GM18858 (cell line): ENCODE measurements around the gene HMGCS1.
"Not testable (repeated sequence)": the region's sequence is repeated elsewhere in the genome, so short reads cannot be mapped to it uniquely, and the experiment has no call there.

Source experiments
- ATAC-seq: cut with Tn5 transposase; IDR thresholded peaks from one replicate; pipeline ENCODE4 v1.9.1; 2021; ENCODE audit not compliant: unreplicated experiment

Gene HMGCS1

DNA sequence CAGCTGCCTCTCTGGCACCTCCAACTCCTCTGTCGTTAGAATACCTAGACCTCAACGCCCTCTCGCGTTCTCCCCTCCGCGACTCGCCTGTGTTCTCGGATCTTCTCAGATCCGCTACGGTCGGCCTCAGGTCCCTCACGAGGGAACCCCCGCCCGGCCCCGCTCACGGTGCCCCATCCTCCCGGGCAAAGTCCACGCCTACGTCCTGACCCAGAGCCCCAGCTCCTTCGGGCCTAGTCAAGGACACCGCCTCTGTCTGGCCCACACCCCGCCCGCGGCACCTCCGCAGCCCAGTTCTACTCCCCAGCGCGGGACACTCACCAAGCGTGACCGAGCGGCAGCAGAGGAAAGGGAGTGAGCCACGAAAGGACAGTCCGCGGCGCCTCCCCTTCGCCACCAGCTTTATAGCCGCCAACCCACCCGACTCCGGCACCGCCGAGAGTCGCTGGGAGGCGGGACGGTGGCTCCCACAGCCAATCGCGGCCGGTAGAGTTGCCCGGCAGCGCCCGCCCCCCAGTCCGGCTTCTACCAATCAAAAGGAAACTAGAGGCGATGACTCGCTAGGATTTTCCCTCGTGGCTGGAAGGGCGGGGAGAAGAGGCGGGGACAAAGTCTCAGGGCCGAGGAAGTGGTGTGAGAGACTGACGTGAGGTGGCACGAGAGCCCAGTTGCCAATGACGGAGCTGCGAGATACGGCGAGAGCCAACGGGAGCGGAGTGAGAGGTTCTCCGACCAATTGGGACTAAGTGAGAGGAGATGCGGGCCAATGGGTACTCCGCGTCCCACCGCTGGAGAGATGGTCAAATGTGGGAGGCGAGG, at the start of gene HMGCS1:
Gene HMGCS1 (minus strand): TSS at position 378 of the 819 bp plus-strand sequence. CDS start 14,447 bp downstream, outside the sequence.
- ATAC-seq: peak; percentile 93

DNA sequence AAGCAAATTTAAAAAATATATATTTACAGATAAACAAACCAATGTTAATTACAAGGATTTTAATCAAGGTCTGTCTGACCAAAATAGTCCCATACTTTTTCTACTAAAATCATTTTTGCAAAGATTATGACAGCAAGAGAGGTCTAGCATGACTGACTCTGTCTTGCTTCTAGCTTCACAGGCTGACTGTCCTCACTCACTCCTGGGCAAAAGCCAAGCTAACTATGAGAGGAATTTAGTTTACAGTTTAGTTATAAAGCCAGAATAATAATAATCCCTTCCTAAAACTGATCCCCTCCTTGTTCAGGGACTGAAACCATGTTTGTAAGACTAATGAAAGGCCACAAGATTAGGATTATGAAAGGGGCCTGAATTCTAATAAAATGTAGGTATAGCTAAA, 45.5 kb upstream of the HMGCS1 start:
- no peak for ATAC-seq

DNA sequence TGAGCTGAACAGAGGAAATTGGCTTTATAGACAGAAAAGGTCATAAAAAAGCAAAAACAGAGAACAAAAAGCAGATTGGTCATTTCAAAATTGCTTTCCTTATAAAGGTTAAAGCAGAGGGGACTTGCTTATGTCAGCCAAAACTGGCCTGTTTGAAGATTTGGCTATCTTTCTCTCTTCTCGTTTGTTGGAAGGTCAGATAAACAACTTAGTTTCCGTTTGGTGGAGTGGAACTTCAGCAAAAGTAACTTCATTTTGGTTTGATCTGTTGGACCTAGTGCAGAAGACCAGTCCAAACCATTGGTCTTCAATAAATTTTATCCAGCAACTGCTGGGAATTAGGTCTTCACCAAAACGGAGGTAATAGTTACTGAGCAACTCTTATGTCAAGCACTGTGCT, 45.1 kb upstream of the HMGCS1 start:
- ATAC-seq: no peak

DNA sequence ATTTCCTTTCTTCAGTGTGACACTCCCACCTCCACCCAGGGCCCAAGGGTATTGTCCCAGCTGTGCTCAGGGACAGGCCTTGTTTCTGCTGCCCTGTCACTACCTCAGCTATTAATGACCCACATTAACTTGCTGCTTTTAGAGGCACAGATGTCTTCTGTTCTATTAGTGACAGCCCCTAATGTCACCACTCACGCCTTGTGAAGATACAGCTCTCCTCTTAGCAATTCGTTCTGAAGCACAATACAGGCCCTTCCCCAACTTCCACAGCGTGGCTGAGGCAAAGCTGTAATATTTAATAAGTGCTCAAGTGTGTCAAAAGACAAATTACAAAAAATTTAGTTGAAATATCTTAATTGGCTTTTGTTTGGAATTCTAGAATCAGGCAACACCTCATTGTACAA, 44.7 kb upstream of the HMGCS1 start:
- no peak for ATAC-seq

DNA sequence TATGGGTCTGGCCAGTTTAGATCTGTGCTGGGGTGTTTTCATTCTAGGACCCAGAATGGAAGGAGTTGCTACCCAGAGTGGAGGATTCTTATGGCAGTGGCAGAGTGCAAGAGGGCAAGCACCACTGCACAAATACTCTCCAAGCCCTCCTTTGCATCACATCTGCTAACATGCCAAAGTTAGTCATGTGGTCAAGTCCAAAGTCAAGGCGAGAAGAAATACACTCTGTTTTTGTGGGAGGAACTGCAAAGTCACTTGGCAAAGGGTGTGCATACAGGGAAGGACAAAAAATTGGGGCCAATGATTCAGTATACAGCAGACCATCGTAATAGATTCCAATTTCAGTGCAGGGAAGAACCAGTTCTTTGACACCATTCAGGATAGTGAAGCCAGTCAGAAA, 43.9 kb upstream of the HMGCS1 start:
- no peak for ATAC-seq

DNA sequence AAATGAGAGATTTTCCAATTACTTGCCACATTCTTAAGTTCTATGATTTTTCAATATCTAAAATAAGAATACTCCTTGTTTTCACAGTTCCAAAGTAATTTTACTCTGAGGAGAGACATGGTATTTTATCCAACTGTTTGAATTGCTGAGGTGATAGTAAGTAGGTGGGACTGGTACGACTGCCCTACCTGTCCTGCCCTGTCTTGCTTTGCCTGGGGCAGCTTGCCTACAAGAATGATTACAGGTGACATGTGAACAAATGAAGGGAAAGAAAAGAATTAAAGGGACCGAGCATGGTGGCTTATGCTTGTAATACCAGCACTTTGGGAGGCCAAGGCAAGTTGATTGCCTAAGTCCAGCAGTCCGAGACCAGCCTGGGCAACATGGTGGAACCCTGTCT, 41.6 kb upstream of the HMGCS1 start:
- ATAC-seq: no peak

DNA sequence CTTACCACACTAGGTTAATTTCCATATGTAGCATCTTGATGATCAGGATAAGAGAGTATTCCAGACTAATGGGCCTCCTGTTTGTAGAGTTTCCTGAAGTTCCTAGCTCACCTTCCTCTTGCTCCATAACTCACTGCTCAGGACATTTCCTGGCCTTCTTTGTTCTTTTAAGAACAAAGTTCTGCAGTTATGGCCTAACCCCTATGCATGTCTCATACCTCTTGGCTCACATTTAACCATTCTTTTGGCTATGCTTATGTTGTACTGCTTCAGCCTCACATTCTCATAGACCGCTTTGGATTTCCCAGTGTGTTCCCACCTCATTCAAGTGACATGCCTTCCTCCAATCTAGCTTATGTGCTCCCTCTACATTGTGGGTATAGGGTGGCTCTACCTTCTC, 40.5 kb upstream of the HMGCS1 start:
- ATAC-seq: no peak

DNA sequence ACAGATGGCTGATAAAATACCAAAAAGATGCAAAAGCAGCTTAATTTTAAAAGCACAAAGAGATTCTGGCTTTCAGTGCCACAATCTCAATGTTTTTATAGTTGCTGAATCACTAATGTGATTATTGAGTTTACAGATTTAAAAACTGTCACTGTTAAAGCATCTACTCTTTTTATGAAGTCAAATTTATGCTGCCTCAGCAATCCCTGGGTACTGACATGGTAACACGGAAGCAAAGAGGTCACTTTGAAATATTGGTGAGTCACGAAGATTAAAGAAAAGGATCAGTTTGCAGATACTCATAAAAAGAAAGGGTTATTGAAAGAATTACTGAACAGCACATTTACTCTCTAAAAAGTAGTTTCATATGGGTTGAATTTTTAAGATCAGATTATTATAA, 39.7 kb upstream of the HMGCS1 start:
- ATAC-seq: no peak

DNA sequence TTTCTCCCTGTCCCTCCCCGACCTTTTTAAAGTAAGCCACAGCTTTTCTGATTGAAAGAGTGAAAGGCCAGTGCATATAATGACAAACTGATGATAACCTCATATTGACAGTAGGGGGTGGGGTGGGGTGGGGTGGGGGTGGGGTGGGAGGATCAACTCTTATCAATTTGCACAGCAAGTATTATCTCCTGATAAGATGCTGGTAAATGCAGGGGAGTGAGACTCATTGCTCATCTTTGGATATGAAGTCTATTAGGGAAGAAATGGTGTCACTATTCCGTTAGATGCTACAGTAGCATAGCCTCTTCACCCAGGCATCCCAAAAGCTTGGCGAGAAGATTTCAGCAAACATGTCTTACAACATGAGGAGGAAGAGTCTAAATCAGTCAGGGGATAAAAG, 38.9 kb upstream of the HMGCS1 start:
- no peak for ATAC-seq

DNA sequence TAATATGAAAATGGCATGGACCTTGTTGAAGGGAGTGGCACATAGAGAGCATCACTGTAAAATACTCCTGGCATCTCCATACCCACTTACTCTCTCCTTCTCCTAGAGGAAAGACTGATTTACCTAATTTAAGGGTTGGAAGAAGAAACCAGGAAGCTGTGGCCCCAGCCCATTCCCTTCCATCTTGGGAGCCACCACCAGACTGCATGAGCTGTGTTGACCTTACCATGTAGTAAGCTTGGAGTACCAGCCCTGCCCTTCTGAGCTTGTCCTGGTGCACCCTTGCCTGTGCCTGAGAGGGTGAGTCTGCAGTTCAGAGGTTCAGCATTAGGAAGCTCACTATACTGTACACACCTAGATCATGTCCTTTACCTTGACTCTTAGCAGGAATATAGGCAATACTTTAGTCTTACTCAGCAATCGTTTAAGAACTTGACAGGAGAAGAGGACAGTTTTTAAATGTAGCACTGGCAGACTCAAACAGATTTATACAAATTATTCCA, 35.7 kb upstream of the HMGCS1 start:
- no peak for ATAC-seq

DNA sequence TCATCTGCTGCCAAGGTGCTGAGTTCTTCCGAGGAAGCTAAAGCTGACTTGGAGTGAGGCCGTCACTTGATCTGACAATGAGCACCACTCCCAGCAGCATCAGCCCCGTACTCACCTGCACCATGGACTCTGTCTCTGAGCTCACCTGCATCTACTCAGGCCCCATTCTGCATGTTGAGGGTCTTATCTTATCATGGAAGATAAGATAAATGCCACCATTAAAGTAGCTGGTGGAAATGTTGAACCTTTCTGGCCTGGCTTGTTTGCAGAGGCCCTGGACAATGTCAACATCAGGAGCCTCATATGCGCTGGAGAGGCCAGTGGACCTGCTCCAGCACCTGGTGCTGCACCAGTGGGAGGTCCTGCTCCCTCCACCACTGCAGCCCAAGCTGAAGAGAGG, 35.0 kb upstream of the HMGCS1 start:
- ATAC-seq: no peak

DNA sequence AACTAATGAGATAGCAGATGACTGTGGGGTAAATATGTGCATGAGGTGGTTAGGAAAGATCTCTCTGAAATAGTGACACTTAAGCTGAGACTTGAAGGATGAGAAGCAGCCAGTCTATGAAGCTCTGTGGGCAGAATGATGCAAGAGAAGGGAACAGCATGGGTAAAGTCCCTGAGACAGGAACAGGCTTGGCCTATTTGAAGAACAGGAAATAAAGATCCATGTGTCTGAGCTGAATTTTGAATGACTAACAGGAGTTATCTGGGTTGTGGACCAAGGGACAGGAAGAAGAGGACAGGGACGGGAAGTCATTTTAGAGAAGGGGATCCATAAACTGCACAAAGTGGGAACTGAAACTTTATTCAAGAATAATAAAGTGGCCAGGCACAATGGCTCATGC, 25.6 kb upstream of the HMGCS1 start:
- ATAC-seq: no peak

DNA sequence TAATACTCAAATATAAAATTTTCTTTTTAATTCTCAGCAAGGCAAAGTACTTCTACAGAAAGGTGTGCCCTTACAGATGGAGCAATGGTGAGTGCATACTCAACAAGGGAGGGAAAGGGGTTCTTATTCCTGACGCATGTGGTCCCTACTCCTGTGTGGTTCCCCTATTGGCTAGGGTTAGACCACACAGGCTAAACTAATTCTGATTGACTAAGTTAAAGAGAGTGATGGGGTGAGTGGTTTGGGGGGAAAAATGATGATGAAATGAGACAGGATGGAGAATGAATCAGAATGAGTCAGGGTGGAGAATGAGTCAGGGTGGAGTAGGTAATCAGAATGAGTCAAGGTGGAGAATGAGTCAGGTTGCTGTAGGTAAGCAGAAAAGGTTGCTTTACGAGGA, 22.9 kb upstream of the HMGCS1 start:
- no peak for ATAC-seq

DNA sequence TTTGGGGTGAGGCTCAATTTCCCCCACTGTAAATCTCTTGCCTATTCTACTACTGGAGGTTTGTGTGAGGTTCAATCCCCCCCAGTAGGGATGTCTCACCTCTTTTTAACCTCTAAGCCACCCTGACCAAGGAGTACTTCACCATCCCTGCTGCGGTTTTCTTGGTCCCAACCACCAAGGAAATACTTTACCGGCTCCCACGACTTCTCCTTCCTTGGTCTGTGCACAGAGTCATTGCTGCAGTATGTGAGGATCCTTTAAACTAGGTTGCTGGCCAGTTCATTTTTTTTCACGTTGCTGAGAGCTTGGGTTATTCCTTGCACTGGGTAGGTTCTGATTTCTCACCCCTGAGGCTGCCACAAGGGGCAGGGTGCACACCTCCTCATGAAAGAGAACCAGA, 22.5 kb upstream of the HMGCS1 start:
- ATAC-seq: no peak

DNA sequence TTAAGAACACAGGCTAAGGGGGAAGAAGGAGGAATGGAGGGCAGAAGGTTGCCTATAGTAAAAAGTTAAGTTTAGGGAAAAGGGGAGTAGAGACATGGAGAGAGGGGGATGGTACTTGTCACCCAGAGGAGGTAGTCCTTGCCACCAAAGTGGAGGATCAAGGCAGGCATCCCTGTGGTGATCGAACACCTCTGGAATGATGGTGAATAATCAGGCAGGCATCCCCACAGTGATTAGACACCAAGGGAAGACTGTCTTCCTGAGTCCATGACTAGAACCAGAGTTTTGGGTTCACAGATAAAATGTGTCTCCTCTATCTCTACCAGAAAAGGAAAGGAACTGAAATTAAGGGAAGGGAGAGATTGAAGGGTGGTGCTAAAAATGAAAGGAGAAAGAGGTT, 19.2 kb upstream of the HMGCS1 start:
- no peak for ATAC-seq

DNA sequence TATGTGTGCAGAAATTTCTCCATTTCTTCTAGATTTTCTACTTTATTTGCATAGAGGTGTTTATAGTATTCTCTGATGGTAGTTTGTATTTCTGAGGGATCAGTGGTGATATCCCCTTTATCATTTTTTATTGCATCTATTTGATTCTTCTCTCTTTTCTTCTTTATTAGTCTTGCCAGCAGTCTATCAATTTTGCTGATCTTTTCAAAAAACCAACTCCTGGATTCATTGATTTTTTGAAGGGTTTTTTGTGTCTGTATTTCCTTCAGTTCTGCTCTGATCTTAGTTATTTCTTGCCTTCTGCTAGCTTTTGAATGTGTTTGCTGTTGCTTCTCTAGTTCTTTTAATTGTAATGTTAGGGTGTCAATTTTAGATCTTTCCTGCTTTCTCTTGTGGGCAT, 12.4 kb upstream of the HMGCS1 start:
- not testable (repeated sequence) for ATAC-seq

DNA sequence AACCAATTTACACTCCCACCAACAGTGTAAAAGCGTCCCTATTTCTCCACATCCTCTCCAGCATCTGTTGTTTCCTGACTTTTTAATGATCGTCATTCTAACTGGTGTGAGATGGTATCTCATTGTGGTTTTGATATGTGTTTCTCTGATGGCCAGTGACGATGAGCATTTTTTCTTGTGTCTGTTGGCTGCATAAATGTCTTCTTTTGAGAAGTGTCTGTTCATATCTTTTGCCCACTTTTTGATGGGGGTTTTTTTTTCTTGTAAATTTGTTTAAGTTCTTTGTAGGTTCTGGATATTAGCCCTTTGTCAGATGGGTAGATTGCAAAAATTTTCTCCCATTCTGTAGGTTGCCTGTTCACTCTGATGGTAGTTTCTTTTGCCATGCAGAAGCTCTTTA, 10.3 kb upstream of the HMGCS1 start:
- not testable (repeated sequence) for ATAC-seq

DNA sequence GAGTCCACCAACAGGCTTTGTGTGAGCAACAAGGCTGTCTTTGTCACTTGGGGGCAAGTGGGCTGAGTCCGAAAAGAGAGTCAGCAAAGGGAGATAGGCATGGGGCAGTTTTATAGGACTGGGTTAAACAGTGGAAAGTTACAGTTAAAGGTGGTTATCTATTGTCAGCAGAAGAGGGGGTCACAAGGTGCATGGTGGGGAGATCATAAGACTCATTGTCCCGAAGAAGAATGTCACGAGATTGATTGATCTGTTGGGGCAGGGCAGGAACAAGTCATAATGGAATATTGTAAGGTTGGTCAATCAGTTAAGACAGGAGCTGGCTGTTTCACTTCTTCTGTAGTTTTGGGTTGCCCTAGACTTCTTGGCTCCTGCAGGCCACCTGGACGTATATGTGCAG, 7.6 kb upstream of the HMGCS1 start:
- no peak for ATAC-seq

DNA sequence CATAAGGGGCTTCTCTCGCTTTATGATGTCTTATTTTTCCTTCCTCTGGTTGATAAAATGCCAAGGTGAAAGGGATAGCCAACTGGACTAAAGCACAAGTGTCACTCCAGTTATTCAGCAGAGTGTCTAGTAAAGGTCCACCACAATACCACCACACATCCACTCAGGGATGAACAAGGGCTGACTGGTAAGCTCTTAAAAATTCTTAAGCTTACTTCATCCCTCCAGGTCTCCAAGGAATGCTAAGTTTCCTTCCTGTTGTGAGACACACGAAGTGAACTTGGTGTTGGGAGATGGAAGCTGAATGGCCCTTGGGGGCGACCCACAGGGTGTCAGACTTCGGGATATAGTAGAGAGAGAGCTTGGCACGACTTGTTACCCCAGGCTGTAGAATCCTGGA, 3.2 kb upstream of the HMGCS1 start:
- no peak for ATAC-seq

DNA sequence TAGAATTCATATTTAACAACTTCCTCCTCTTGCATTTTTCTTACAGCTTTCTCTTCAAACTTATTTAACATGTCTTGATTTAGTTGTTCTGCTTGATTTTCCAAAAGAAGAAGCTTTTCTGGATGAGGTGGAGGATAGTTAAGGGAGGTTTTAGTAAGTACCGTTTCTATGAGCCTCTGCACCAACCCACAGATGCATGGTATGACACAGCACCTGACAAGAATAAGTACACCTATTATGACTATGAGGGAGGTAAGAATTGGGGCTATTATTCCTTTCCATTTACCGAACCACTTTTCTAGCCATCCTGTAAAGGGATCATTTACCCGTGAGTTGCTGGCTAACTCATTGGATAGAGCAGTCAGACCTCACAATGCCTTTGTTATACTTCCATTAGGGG, 2.5 kb upstream of the HMGCS1 start:
- no peak for ATAC-seq

DNA sequence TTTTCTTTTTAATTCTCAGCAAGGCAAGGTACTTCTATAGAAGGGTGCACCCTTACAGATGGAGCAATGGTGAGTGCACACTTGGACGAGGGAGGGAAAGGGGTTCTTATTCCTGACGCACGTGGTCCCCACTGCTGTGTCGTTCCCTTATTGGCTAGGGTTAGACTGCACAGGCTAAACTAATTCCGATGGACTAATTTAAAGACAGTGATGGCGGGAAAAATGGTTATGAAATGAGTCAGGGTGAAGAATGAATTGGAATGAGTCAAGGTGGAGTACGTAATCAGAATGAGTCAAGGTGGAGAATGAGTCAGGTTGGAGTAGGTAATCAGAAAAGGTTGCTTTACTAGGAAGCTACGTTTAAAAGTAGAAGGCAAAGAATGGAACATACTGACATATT, 2.1 kb upstream of the HMGCS1 start:
- no peak for ATAC-seq

DNA sequence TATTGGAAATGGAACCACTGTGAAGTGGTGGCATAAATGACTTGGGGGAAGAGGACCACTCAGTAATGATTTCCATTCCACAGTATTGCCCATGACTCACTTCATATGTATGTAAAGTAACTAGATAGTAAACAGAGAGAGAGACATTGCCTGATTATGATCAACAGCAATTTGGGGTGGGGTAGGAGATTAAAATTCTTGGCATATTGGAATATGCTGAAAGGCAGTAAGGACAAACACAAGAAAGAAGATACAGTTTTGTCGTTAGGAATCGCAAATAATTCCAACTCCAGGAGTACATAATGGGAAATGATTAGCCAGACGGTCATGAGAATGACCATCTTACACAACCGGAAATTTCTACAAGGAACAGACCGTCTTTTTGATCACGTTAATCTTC, 1.5 kb upstream of the HMGCS1 start:
- no peak for ATAC-seq

DNA sequence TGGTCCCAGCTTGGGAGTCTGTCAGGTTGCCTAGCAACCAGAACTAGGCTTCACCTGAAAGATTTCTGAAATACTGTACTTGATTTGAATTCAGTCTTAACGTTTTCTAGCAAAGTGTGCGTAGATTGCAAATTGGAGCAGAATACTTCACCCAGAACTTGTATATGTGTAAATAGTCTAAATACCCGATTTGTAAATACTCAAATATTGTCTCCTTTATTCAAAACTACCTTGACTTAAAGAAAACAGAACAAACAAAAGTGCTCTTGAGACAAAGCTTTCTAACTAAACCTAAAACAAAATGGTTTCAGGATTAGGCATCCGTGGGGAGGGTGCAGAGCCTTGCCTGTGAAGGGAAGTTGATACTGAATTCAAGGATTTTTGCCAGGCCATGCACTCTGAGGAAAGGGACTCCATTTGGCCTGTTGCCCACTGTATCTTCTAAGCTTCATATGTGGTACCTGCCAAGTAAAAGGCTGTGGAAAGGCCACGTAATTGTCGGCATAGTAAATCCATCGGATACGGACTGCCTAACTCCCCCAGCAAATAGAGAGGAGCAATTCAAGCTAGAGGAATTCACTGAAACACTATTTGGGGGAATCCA, 744 bp upstream of the HMGCS1 start:
- ATAC-seq: no peak
